HG02571 (cell line): ENCODE data around the gene INTS2.
"Not testable (repeated sequence)": the region's sequence is repeated elsewhere in the genome, so short reads cannot be mapped to it uniquely, and the experiment has no call there.

Source experiments
- ATAC-seq: cut with Tn5 transposase; IDR thresholded peaks from one replicate; pipeline ENCODE4 v1.9.1; 2021; ENCODE audit warnings: mild to moderate bottlenecking, moderate library complexity; ENCODE audit not compliant: unreplicated experiment

Gene INTS2

GRCh38 chr17:61927208-61928100 lies at the start of gene INTS2:
INTS2 (minus strand) TSS chr17:61927982; CDS start chr17:61926644, 1,338 bp downstream.
- peak; percentile 81 for ATAC-seq

GRCh38 chr17:61974115-61974514 lies 46.3 kb upstream of the INTS2 start:
- no peak for ATAC-seq

- ATAC-seq: no peak
Observed at GRCh38 chr17:61972311-61972710, 44.5 kb upstream of the INTS2 start.

- ATAC-seq: no peak
Observed at GRCh38 chr17:61970030-61970429, 42.2 kb upstream of the INTS2 start.

GRCh38 chr17:61968757-61969156 lies 41.0 kb upstream of the INTS2 start:
- ATAC-seq: no peak

- ATAC-seq: no peak
Observed at GRCh38 chr17:61967729-61968128, 39.9 kb upstream of the INTS2 start.

- ATAC-seq: no peak
Observed at GRCh38 chr17:61966191-61966590, 38.4 kb upstream of the INTS2 start.

GRCh38 chr17:61955619-61956018 lies 27.8 kb upstream of the INTS2 start:
- ATAC-seq: no peak

GRCh38 chr17:61947367-61948078 lies 19.7 kb upstream of the INTS2 start:
- ATAC-seq: no peak

- no peak for ATAC-seq
Observed at GRCh38 chr17:61946359-61946758, 18.6 kb upstream of the INTS2 start.

- ATAC-seq: no peak
Observed at GRCh38 chr17:61943117-61943516, 15.3 kb upstream of the INTS2 start.

GRCh38 chr17:61942085-61942484 lies 14.3 kb upstream of the INTS2 start:
- no peak for ATAC-seq

- no peak for ATAC-seq
Observed at GRCh38 chr17:61928101-61928436, 287 bp upstream of the INTS2 start.

GRCh38 chr17:61926826-61927207 lies 965 bp downstream of the INTS2 start:
- no peak for ATAC-seq

GRCh38 chr17:61915162-61915561 lies 12.6 kb downstream of the INTS2 start:
- not testable (repeated sequence) for ATAC-seq

- ATAC-seq: no peak
Observed at GRCh38 chr17:61908292-61909037, 19.3 kb downstream of the INTS2 start.

- ATAC-seq: no peak
Observed at GRCh38 chr17:61907361-61907760, 20.4 kb downstream of the INTS2 start.

- no peak for ATAC-seq
Observed at GRCh38 chr17:61904094-61904710, 23.6 kb downstream of the INTS2 start.

GRCh38 chr17:61903251-61903650 lies 24.5 kb downstream of the INTS2 start:
- no peak for ATAC-seq

- ATAC-seq: no peak
Observed at GRCh38 chr17:61897548-61898180, 30.1 kb downstream of the INTS2 start.

- ATAC-seq: no peak
Observed at GRCh38 chr17:61895391-61895790, 32.4 kb downstream of the INTS2 start.
